A172 (cell line): ENCODE measurements around the gene ADAMTS16. TPM values are rescaled to one million over a fixed set of nuclear protein-coding genes. Genes with fewer than 3 reads are reported as not detected.

Experiments used
- DNase-seq: peaks from one replicate; pipeline ENCODE4 v3.0.0-alpha.2; 2015; ENCODE audit warnings: low spot score
- total RNA-seq: library from RNA; depleted of rRNA; stranded (reverse); fragments of >200 nt; shearing (Covaris generic); gene quantifications from 2 replicates; pipeline ENCODE4 v1.2.3, GENCODE V29; 2014

ADAMTS16 gene
- total RNA-seq, 1 experiment from 2014 or later = 3.5 TPM

- DNase-seq = no peak
Observed at GRCh38 chr5:5183933-5184332, 43.8 kb downstream of the ADAMTS16 start.

GRCh38 chr5:5188376-5189050 lies 48.4 kb downstream of the ADAMTS16 start:
- DNase-seq = no peak

- no peak for DNase-seq
Observed at GRCh38 chr5:5189051-5189430, 48.9 kb downstream of the ADAMTS16 start.

GRCh38 chr5:5191906-5192305 lies 51.8 kb downstream of the ADAMTS16 start:
- no peak for DNase-seq

GRCh38 chr5:5192681-5193080 lies 52.6 kb downstream of the ADAMTS16 start:
- DNase-seq = peak; percentile 53

GRCh38 chr5:5195128-5195918 lies 55.2 kb downstream of the ADAMTS16 start:
- DNase-seq = no peak

- DNase-seq = peak; percentile 77
Observed at GRCh38 chr5:5198135-5198534, 58.0 kb downstream of the ADAMTS16 start.

- no peak for DNase-seq
Observed at GRCh38 chr5:5198815-5199214, 58.7 kb downstream of the ADAMTS16 start.

- DNase-seq = no peak
Observed at GRCh38 chr5:5199495-5199894, 59.4 kb downstream of the ADAMTS16 start.

- DNase-seq = no peak
Observed at GRCh38 chr5:5200133-5200532, 60.0 kb downstream of the ADAMTS16 start.

- DNase-seq = no peak
Observed at GRCh38 chr5:5202321-5202720, 62.2 kb downstream of the ADAMTS16 start.

- DNase-seq = peak; percentile 21
Observed at GRCh38 chr5:5203451-5203850, 63.3 kb downstream of the ADAMTS16 start.

- no peak for DNase-seq
Observed at GRCh38 chr5:5207828-5208227, 67.7 kb downstream of the ADAMTS16 start.

GRCh38 chr5:5209089-5209488 lies 69.0 kb downstream of the ADAMTS16 start:
- no peak for DNase-seq

GRCh38 chr5:5209510-5210286 lies 69.6 kb downstream of the ADAMTS16 start:
- DNase-seq = no peak

- DNase-seq = no peak
Observed at GRCh38 chr5:5217371-5217770, 77.2 kb downstream of the ADAMTS16 start.

GRCh38 chr5:5218396-5218795 lies 78.3 kb downstream of the ADAMTS16 start:
- no peak for DNase-seq

GRCh38 chr5:5219541-5219940 lies 79.4 kb downstream of the ADAMTS16 start:
- no peak for DNase-seq

- no peak for DNase-seq
Observed at GRCh38 chr5:5220901-5221631, 80.9 kb downstream of the ADAMTS16 start.

GRCh38 chr5:5221724-5222123 lies 81.6 kb downstream of the ADAMTS16 start:
- DNase-seq = peak; percentile 78

GRCh38 chr5:5231576-5231975 lies 91.4 kb downstream of the ADAMTS16 start:
- no peak for DNase-seq

GRCh38 chr5:5234912-5235311 lies 94.8 kb downstream of the ADAMTS16 start:
- no peak for DNase-seq
